Mucosa of descending colon (tissue), 3 donors: ENCODE results near the gene PODXL. TPM values are rescaled to one million over a fixed set of nuclear protein-coding genes. Genes with fewer than 3 reads are reported as not detected.

Experiments used
- ATAC-seq: fragments of 200-7000 bp; cut with Tn5 transposase; one replicate; pipeline ENCODE4 v1.9.1; 2020; ENCODE audit warnings: mild to moderate bottlenecking, moderate library complexity
- DNase-seq, 3 donors: peaks; one replicate each; pipeline ENCODE4 v3.0.0-alpha.2; 2020
- H3K36me3 ChIP-seq: fragments of 200-600 bp; one replicate; pipeline ENCODE4 v1.8.0; 2021; ENCODE audit warnings: low read depth, mild to moderate bottlenecking
- H3K4me1 ChIP-seq: fragments of 200-600 bp; one replicate; pipeline ENCODE4 v1.8.0; 2021; ENCODE audit warnings: low read depth, mild to moderate bottlenecking
- H3K4me3 ChIP-seq: fragments of 200-600 bp; one replicate; pipeline ENCODE4 v1.8.0; 2021; ENCODE audit warnings: mild to moderate bottlenecking
- H3K9me3 ChIP-seq: fragments of 200-600 bp; one replicate; pipeline ENCODE4 v1.8.0; 2021; ENCODE audit warnings: mild to moderate bottlenecking
- intact Hi-C, 2 donors: fragments of 100-400 bp; cut with DNase I in 1 of 2; cut with micrococcal nuclease in 1 of 2; formaldehyde crosslinking; loops; one replicate each; pipeline versions ENCODE4 v1.11.0 to v1.11.1; 2022; cut with DNase I, micrococcal nuclease
- total RNA-seq, 3 donors: library from RNA; stranded (reverse); fragmentation: NEBNext Ultra II Directional in 2 of 3; extraction: Animal tissue kit (Norgen Biotek cat#: 25700) in 2 of 3; gene quantifications; one replicate each; pipeline versions ENCODE4 v1.2.1 to v1.2.4, GENCODE V29; 2021 to 2023
- TF ChIP-seq, protein P1 (sequence below): fragments of 200-600 bp; IDR thresholded peaks from one replicate; pipeline ENCODE4 v1.8.0; 2022; ENCODE audit warnings: antibody characterized with exemption, mild to moderate bottlenecking
- donor health status: DM: no; HTN: no; CAD: no; lungs with moderate emphysema.
- donor health status: DM: no; HTN: no; CAD: no.
- donor health status: DM: no; HTN: yes; CAD: no.

PODXL gene
- total RNA-seq, 3 donors from 2014 or later: 11.8 to 25.6 (median 12.8) TPM

DNA sequence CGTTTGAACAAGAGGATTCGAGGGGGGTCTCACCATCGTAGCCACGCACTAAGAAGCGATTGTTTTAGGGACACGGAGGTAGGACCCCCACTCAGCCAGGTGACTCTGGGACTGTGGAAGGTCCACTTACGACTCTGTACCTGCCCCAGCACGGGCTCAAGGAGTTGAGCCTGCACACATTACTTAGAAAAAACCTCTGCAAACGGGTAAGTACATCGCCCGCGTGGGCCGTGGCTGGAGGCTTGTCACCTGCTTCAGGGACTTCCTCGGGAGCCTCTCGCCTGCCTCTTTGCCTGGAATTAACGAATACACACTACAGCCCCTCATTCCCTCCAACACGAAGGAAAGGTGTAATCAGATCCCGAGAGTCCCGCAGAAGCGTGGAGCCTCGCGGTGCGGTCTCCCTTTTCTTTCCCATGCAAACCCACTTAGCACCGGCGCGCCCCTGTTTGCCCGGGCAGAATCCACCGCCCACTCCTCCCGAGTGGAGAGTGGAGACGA is 826 bp downstream of the PODXL start:
- intact Hi-C loops: no loop called here
- H3K9me3 ChIP-seq: no peaks in the 10 kb centered on the region
- peak in 1 of 3 donors; percentile 41 for DNase-seq
- peaks cover 10% of the 10 kb centered on the region for H3K4me1 ChIP-seq
- no peaks in the 10 kb centered on the region for H3K36me3 ChIP-seq
- ATAC-seq: no peak
- no peak overlapping the region for H3K4me3 ChIP-seq
- TF ChIP-seq, protein P1, sequence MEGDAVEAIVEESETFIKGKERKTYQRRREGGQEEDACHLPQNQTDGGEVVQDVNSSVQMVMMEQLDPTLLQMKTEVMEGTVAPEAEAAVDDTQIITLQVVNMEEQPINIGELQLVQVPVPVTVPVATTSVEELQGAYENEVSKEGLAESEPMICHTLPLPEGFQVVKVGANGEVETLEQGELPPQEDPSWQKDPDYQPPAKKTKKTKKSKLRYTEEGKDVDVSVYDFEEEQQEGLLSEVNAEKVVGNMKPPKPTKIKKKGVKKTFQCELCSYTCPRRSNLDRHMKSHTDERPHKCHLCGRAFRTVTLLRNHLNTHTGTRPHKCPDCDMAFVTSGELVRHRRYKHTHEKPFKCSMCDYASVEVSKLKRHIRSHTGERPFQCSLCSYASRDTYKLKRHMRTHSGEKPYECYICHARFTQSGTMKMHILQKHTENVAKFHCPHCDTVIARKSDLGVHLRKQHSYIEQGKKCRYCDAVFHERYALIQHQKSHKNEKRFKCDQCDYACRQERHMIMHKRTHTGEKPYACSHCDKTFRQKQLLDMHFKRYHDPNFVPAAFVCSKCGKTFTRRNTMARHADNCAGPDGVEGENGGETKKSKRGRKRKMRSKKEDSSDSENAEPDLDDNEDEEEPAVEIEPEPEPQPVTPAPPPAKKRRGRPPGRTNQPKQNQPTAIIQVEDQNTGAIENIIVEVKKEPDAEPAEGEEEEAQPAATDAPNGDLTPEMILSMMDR: no peak

DNA sequence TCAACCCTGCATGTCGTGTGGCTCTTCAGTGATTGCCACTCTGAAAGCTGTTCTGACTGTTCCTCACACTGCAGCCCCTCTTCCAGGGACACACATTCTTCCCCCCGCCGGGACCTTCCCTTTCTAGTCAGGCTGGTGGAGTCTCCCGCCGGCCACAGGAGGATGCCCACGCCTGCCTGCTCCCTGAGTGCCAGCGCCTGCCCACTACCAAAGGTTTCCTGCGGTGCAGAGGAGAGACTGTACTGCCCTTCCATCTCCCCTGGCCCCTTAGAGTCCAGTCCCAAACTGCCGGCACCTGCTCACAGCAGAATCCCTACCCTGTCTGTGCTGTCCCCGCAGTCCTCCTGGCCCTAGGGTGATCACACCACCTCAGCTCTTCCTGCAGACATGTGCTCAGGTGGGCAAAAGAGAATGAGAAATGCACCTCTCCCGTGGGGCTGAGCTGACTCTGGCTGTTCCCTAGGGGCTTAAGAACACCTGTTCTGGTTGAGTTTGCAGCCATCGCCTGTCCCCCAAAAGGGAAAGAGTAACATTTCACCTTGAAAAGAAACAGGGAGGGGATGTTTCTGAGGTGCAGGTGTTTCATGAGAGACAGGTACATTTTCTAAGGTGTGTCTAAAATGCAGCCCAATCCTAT is 1.4 kb downstream of the PODXL start:
- H3K4me3 ChIP-seq: no peak overlapping the region
- H3K36me3 ChIP-seq: no peaks in the 10 kb centered on the region
- DNase-seq (no peak), ATAC-seq (no peak)
- intact Hi-C loops: no loop called here
- no peaks in the 10 kb centered on the region for H3K9me3 ChIP-seq
- TF ChIP-seq, protein P1: no peak
- H3K4me1 ChIP-seq: peaks cover 10% of the 10 kb centered on the region

DNA sequence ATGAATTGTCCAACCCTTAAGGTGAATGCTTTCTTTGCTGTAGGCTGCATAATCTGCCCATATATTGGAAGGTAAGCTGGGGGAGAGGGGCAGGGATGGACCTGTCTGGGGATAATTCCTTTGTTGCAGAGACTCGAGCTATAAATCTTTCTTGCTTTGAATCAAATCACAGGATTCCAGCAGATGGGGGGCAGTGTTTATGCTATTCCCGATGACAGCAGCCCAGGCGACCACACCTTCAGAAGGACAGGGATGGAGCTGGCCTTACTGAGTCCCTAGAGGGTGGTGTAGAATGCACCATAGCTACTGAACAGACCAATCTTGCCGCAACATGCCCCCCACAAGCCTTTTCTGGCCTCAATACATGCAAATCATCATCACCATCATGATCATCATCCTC is 2.5 kb downstream of the PODXL start:
- DNase-seq (no peak), ATAC-seq (no peak)
- no peaks in the 10 kb centered on the region for H3K36me3 ChIP-seq
- peaks cover 10% of the 10 kb centered on the region for H3K4me1 ChIP-seq
- intact Hi-C loops: no loop called here
- H3K4me3 ChIP-seq: no peak overlapping the region
- no peaks in the 10 kb centered on the region for H3K9me3 ChIP-seq
- TF ChIP-seq, protein P1: no peak

DNA sequence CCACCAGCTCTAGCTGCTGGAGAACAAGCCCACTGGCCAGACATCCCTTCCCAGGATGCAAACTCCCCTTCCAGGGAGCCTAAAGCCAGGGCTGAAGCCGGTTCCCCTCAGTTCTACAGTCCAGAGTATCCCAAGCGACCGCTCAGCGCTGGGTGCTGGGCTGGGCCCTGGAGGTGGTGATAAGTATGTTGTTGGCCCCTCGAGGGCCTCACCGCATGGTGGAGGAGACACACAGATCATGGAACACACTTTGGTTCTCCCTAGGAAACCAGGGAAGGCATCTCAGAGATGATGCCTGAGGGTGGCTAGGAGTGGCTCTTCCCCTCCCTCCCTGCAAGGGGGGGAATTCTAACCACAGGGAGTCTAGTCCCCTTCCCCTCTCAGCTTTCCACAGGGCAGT is 4.4 kb downstream of the PODXL start:
- TF ChIP-seq, protein P1: no peak
- ATAC-seq: no peak
- H3K4me1 ChIP-seq: peaks cover 2% of the 10 kb centered on the region
- peak in 1 of 3 donors; percentile 10 for DNase-seq
- intact Hi-C loops: no loop called here
- no peaks in the 10 kb centered on the region for H3K9me3 ChIP-seq
- no peak overlapping the region for H3K4me3 ChIP-seq
- H3K36me3 ChIP-seq: no peaks in the 10 kb centered on the region

DNA sequence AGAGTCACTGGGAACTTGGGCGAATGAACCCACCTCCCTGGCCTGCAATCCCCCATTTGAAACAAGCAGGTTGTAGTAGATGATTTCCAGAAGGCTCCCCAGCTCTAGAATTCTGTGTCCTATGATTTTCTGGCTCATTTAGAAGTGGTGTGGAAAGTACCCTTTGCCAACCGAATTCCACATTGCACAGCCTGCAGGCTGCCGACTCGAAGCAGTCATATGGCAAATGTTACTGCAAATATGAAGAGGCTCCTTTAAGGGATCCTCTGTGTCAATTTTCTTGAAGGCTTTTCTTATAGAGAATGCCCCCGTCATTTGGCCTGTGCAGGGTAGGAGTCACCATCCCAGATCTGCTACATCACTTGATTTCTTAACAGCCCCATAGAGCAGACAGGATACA is 5.6 kb downstream of the PODXL start:
- TF ChIP-seq, protein P1: no peak
- Histone ChIP-seq H3K4me1 (no peaks in the 10 kb centered on the region), H3K9me3 (no peaks in the 10 kb centered on the region), H3K4me3 (no peak overlapping the region), H3K36me3 (no peaks in the 10 kb centered on the region)
- no peak for DNase-seq
- intact Hi-C loops: no loop called here
- no peak for ATAC-seq

DNA sequence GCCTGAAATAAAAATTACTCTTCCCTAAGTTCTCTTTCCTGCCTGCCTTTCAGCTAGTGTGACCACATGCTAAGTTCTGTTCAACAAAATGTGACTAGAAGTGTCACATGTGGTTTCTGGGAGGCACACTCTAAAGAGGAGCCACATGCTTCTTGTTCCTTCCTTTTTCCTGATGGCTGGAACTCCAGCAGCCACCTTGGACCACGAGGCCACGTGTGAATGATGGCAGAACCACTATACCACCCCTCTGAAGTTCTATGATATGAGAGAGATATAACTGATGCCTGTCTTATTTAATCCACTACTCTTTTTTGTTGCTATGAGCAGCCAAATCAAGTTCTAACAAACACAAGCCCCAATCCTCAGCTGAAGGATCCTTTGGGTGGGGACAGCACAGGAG is 8.1 kb downstream of the PODXL start:
- DNase-seq (no peak), ATAC-seq (no peak)
- H3K9me3 ChIP-seq: no peaks in the 10 kb centered on the region
- no peaks in the 10 kb centered on the region for H3K4me1 ChIP-seq
- no peaks in the 10 kb centered on the region for H3K36me3 ChIP-seq
- H3K4me3 ChIP-seq: no peak overlapping the region
- TF ChIP-seq, protein P1: no peak
- intact Hi-C loops: no loop called here
